Measurements from ENCODE around the gene DDR2.

GRCh38 chr1:162587347-162587746 is 44.9 kb upstream of the DDR2 start:
- TF ChIP-seq ZNF274 (IDR thresholded peaks at IDR 0.05; ENCODE audit: low read depth, low read length) (no peak), SUZ12 (IDR thresholded peaks at IDR 0.05; ENCODE audit: extremely low read depth, insufficient read depth, insufficient read length) (no peak)
